HEK293T (cell line): Measurements from ENCODE around the gene CELF2.

Source experiments
- CTCF ChIA-PET: fragments of 350-600 bp; formaldehyde crosslinking; extraction: SDS; loops from one replicate; lab custom pipeline; 2021; ENCODE audit warnings: antibody characterized with exemption, inconsistent platforms; lab: Yijun Ruan, JAX
- POLR2A ChIA-PET: fragments of 350-600 bp; formaldehyde crosslinking; extraction: SDS; loops from one replicate; lab custom pipeline; 2020; ENCODE audit warnings: antibody characterized with exemption, inconsistent platforms; lab: Yijun Ruan, JAX
- DNase-seq: peaks from one replicate; pipeline ENCODE4 v3.0.0; 2012; ENCODE audit warnings: mixed read lengths; ENCODE audit errors: extremely low spot score
- ARNT ChIP-seq: fragments of 450-650 bp; IDR thresholded peaks from 2 replicates; pipeline ENCODE4 v1.6.1; 2017; ENCODE audit warnings: mild to moderate bottlenecking
- BHLHE40 ChIP-seq: fragments of 450-650 bp; IDR thresholded peaks from 2 replicates; pipeline ENCODE4 v1.6.1; 2016; ENCODE audit warnings: mild to moderate bottlenecking, moderate library complexity, borderline replicate concordance
- CTBP1 ChIP-seq: fragments of 450-650 bp; IDR thresholded peaks from 2 replicates; pipeline ENCODE4 v1.6.1; 2016; ENCODE audit warnings: borderline replicate concordance
- ELF4 ChIP-seq: fragments of 450-650 bp; IDR thresholded peaks from 2 replicates; pipeline ENCODE4 v1.6.1; 2017; ENCODE audit warnings: antibody characterized with exemption
- FOXA1 ChIP-seq: fragments of 450-650 bp; IDR thresholded peaks from 2 replicates; pipeline ENCODE4 v1.6.1; 2016; ENCODE audit warnings: mild to moderate bottlenecking
- FOXK2 ChIP-seq: fragments of 450-650 bp; IDR thresholded peaks from 2 replicates; pipeline ENCODE4 v1.6.1; 2016; ENCODE audit warnings: mild to moderate bottlenecking
- FOXM1 ChIP-seq: fragments of 450-650 bp; IDR thresholded peaks from 2 replicates; pipeline ENCODE4 v1.6.1; 2017; ENCODE audit warnings: mild to moderate bottlenecking, borderline replicate concordance
- HDGF ChIP-seq: fragments of 450-650 bp; IDR thresholded peaks from 2 replicates; pipeline ENCODE4 v1.6.1; 2017; ENCODE audit warnings: antibody characterized with exemption, borderline replicate concordance
- L3MBTL2 ChIP-seq: fragments of 450-650 bp; conservative IDR thresholded peaks from 2 replicates; pipeline ENCODE4 v1.6.1; 2016; ENCODE audit warnings: mild to moderate bottlenecking
- LEF1 ChIP-seq: fragments of 450-650 bp; IDR thresholded peaks from 2 replicates; pipeline ENCODE4 v1.6.1; 2017; ENCODE audit warnings: mild to moderate bottlenecking, borderline replicate concordance
- NFRKB ChIP-seq: fragments of 450-650 bp; IDR thresholded peaks from 2 replicates; pipeline ENCODE4 v1.6.1; 2016; ENCODE audit warnings: mild to moderate bottlenecking, moderate library complexity
- SP1 ChIP-seq: fragments of 450-650 bp; IDR thresholded peaks from 2 replicates; pipeline ENCODE4 v1.6.1; 2017
- SUZ12 ChIP-seq: fragments of 450-650 bp; IDR thresholded peaks from 2 replicates; pipeline ENCODE4 v1.6.1; 2016; ENCODE audit warnings: mild to moderate bottlenecking
- TARDBP ChIP-seq: fragments of 450-650 bp; IDR thresholded peaks from 2 replicates; pipeline ENCODE4 v1.6.1; 2016
- ZNF384 ChIP-seq: fragments of 450-650 bp; IDR thresholded peaks from 2 replicates; pipeline ENCODE4 v1.6.1; 2016
- TF ChIP-seq, protein P1 (sequence below): fragments of 450-650 bp; IDR thresholded peaks from 2 replicates; pipeline ENCODE4 v1.6.1; 2016

Gene CELF2

DNA sequence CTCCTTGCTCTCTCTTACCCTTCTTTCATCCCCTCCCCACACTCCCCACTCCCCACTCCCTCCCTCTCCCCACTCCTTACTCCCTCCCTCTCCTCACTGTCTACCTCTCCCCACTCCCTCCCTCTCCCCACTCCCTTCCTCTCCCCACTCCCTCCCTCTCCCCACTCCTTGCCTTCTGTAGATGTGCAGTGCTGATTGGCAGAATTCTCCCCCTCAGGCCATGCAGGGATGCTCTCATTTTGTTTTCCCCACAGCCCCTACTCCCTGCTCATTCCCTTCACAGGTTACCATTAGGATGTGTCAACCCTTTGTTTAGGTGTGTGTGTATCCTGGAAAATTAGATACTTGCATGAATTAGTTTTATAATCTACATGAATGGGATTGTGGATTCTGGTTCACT, 90.3 kb downstream of the CELF2 start:
- TF ChIP-seq TARDBP (no peak), HDGF (no peak), SUZ12 (no peak), L3MBTL2 (no peak), BHLHE40 (no peak), FOXM1 (no peak), FOXA1 (no peak), CTBP1 (no peak), NFRKB (no peak), FOXK2 (no peak), SP1 (no peak), LEF1 (no peak), ARNT (no peak), ELF4 (no peak), ZNF384 (no peak)
- TF ChIP-seq, protein P1, sequence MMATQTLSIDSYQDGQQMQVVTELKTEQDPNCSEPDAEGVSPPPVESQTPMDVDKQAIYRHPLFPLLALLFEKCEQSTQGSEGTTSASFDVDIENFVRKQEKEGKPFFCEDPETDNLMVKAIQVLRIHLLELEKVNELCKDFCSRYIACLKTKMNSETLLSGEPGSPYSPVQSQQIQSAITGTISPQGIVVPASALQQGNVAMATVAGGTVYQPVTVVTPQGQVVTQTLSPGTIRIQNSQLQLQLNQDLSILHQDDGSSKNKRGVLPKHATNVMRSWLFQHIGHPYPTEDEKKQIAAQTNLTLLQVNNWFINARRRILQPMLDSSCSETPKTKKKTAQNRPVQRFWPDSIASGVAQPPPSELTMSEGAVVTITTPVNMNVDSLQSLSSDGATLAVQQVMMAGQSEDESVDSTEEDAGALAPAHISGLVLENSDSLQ: no peak
- ChIA-PET POLR2A (no interaction called here), CTCF (no interaction called here)
- no peak for DNase-seq

DNA sequence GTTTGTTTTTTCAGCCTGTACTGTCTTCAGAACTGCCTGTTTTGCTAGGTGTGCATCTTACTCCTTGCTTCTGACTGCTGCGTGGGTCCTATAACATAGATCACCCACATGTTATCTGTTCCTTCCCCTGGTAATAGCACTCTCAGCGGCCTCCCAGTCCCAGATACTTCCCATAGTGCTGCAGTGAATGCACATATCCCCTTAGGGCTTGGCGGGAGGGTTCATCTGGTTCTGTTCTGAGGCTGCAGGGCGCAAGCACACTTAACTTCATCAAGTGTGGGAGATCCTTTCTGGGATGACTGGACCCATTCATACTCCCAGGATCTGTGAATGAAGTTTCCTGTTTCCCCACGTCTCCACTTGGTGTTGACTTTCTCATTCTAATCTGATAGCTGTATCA, 90.7 kb downstream of the CELF2 start:
- ChIA-PET CTCF (interaction anchor here (0.6 kb wide), 1 partner anchor 649 kb away, joined by 3 read pairs; no protein-coding TSS in a partner anchor), POLR2A (no interaction called here)
- TF ChIP-seq HDGF (no peak), LEF1 (no peak), SUZ12 (no peak), ELF4 (no peak), FOXK2 (no peak), SP1 (no peak), FOXM1 (no peak), ARNT (no peak), L3MBTL2 (no peak), FOXA1 (no peak), NFRKB (no peak), BHLHE40 (no peak), ZNF384 (no peak), TARDBP (no peak), CTBP1 (no peak)
- TF ChIP-seq, protein P1: no peak

DNA sequence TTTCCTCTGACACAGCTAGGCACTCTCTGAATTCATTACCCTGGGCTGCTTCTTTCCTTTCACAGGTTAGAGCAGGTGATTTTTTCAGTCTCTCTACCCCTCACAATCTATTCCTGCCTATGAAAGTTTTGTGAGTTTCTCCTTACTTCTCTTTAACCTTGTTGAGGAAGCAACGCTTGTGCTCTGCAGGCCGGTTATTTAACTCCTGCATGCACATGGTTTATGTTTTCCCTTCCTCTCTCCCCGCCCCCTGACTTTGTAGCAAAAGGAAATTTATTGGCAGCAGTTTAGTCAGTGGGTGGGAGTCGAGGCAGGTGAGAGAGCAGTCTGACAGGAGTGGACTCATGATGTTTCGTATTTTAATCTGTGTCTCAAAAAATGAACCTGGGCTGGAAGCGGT, 91.9 kb downstream of the CELF2 start:
- CTCF ChIA-PET: no interaction called here
- no peak for TF ChIP-seq FOXK2
- no peak for TF ChIP-seq BHLHE40
- no peak for TF ChIP-seq L3MBTL2
- TF ChIP-seq FOXA1: no peak
- no peak for TF ChIP-seq SUZ12
- no peak for TF ChIP-seq LEF1
- TF ChIP-seq FOXM1: no peak
- TF ChIP-seq, protein P1: no peak
- no peak for TF ChIP-seq ELF4
- no peak for TF ChIP-seq SP1
- DNase-seq: no peak
- POLR2A ChIA-PET: no interaction called here

More for the DNA sequence above, 90.7 kb downstream of the CELF2 start:
- DNase-seq: no peak

DNA sequence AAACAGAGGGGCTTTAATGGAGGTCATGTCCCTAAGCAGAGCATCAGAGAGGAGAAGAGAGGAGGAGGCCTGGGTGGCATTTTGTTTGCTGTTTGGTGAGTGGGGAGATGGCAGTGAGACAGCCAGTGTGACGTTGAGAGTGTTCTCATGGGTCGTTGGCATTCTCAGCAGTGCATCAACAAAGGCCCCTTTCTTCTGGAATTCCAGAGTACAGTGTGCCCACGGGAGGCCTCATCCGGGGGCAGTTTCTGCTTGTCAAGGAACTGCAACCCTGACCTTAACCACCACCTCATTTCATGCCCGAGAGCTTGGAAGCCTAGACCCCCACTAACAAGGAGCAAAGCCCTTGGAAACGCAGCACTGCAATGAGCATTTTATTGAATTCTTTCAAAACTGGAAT, 92.9 kb downstream of the CELF2 start:
- POLR2A ChIA-PET: interaction anchor here (0.7 kb wide), 1 partner anchor 43 kb away, joined by 4 read pairs; no protein-coding TSS in a partner anchor
- TF ChIP-seq ARNT (no peak), ZNF384 (no peak), L3MBTL2 (no peak), ELF4 (no peak), FOXM1 (no peak), TARDBP (no peak), SUZ12 (no peak), BHLHE40 (no peak), FOXK2 (no peak), HDGF (no peak), NFRKB (no peak), FOXA1 (no peak), LEF1 (no peak), SP1 (no peak), CTBP1 (no peak)
- TF ChIP-seq, protein P1: no peak
- CTCF ChIA-PET: no interaction called here
- DNase-seq: no peak

DNA sequence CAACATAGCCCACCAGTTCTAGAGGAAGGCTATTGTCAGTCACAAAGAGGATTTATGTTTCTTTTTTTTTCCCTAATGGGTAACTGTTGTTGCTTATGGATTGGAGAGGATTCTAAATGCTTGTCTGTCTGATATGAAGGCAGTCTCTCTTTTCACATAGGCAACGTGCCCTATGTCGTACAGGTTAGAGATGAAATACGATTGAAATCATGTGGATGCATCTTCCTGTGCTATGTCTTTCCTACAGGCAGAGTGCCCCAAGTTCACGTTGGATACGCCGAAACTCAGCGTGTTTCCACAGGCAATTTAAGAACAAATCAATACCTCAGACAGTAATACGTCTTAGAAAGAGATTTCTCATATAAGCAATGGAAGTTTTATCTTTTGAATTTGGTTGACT, 93.8 kb downstream of the CELF2 start:
- CTCF ChIA-PET: no interaction called here
- no peak for DNase-seq
- POLR2A ChIA-PET: interaction anchor here (0.7 kb wide), 1 partner anchor 42 kb away, joined by 4 read pairs; no protein-coding TSS in a partner anchor
- TF ChIP-seq ELF4 (no peak), BHLHE40 (no peak), CTBP1 (no peak), LEF1 (no peak), L3MBTL2 (no peak), SP1 (no peak), ARNT (no peak), FOXM1 (no peak), TARDBP (no peak), NFRKB (no peak), HDGF (no peak), SUZ12 (no peak), ZNF384 (no peak), FOXK2 (no peak), FOXA1 (no peak)
- TF ChIP-seq, protein P1: no peak
